Psoas muscle (tissue), 8 donors: ENCODE results near the gene PHF12. TPM values are rescaled to one million over a fixed set of nuclear protein-coding genes. Genes with fewer than 3 reads are reported as not detected.

Source experiments
- ATAC-seq, 4 donors: fragments of 200-7000 bp; cut with Tn5 transposase; one replicate each; pipeline ENCODE4 v1.9.1; 2020; ENCODE audit warnings: moderate library complexity in 3 of 4, mild to moderate bottlenecking in 2 of 4
- DNase-seq, 2 donors: peaks; one replicate each; pipeline ENCODE4 v3.0.0-alpha.2; 2020
- H3K27ac ChIP-seq: fragments of 200-600 bp; one replicate; pipeline ENCODE4 v1.8.0; 2022
- H3K27me3 ChIP-seq, 3 donors: fragments of 200-600 bp in 1 of 3; one replicate each; pipeline versions ENCODE4 v1.6.1 to v1.8.0; 2013 to 2022; ENCODE audit warnings: low read length in 2 of 3, mild to moderate bottlenecking in 2 of 3, moderate library complexity in 1 of 3; ENCODE audit not compliant: insufficient read depth in 3 of 3
- H3K36me3 ChIP-seq, 2 donors: fragments of 200-600 bp in 1 of 2; one replicate each; pipeline versions ENCODE4 v1.6.1 to v1.8.0; 2013 to 2022; ENCODE audit warnings: low read depth in 1 of 2, mild to moderate bottlenecking in 1 of 2, moderate library complexity in 1 of 2; ENCODE audit not compliant: insufficient read depth in 1 of 2
- H3K4me1 ChIP-seq: fragments of 200-600 bp; one replicate; pipeline ENCODE4 v1.8.0; 2022
- H3K4me3 ChIP-seq: fragments of 200-600 bp; one replicate; pipeline ENCODE4 v1.8.0; 2022; ENCODE audit warnings: mild to moderate bottlenecking
- H3K9me3 ChIP-seq: fragments of 200-600 bp; one replicate; pipeline ENCODE4 v1.8.0; 2022
- CTCF ChIP-seq: fragments of 200-600 bp; IDR thresholded peaks from one replicate; pipeline ENCODE4 v1.8.0; 2022; ENCODE audit warnings: antibody characterized with exemption
- WGBS, 3 donors: extraction: QIAGEN DNeasy Blood & Tissue Kit; methylation state at CpG; one replicate each; pipeline versions ENCODE4 v1.1.6 to v1.1.7; 2013; 5-methylcytosine and 5-hydroxymethylcytosine counted together
- intact Hi-C, 2 donors: fragments of 100-400 bp; cut with DNase I; formaldehyde crosslinking; loops; one replicate each; pipeline versions ENCODE4 v1.11.0 to v1.14.2; 2022
- long read RNA-seq, 2 donors: library from polyadenylated mRNA; unstranded; transcript quantifications; one replicate each; pipeline ENCODE4 v2.0.0, GENCODE V29; 2021
- polyA plus RNA-seq, 3 donors: library from polyadenylated mRNA; stranded (reverse); fragments of 200-250 nt; gene quantifications; one replicate each; pipeline ENCODE4 v1.2.3, GENCODE V29; 2013
- total RNA-seq, 4 donors: library from RNA; stranded (reverse); fragmentation: NEBNext Ultra II Directional in 2 of 4; extraction: Animal tissue kit (Norgen Biotek cat#: 25700) in 2 of 4; gene quantifications; one replicate each; pipeline versions ENCODE4 v1.2.1 to v1.2.4, GENCODE V29; 2021 to 2023
- donor health status: healthy with polysubstance abuse.
- donor health status: DM: no; HTN: no; CAD: no; lungs with moderate emphysema.
- donor health status: Bipolar disorder and iron deficiency.
- donor health status: healthy.
- donor health status: DM: yes; HTN: yes; CAD: no.
- donor health status: DM: no; HTN: no; CAD: no.
- donor health status: DM: no; HTN: no; CAD: no.
- donor health status: DM: yes; HTN: yes; CAD: no.

The PHF12 gene
- total RNA-seq (10 to 100 TPM; 22.3 to 28.6 (median 24.4) TPM), polyA plus RNA-seq (10 to 100 TPM in 1 of 3 donors, 1 to 10 TPM in 2; 7.3 to 12.1 (median 7.7) TPM)
- long read RNA-seq, donor 1, partial matches to known transcripts = 3 of 3 reads
- long read RNA-seq, donor 1, other reads (novel, unspliced or antisense) = 0 of 3 reads
- long read RNA-seq, donor 2, partial matches to known transcripts = 4 of 7 reads
- long read RNA-seq, donor 2, other reads (novel, unspliced or antisense) = 3 of 7 reads

- peaks cover 28% of the 10 kb centered on the region for H3K4me1 ChIP-seq
Observed at GRCh38 chr17:28951428-28951990, at the start of gene PHF12. Gene PHF12 (minus strand): TSS chr17:28951518. CDS start chr17:28950960, 558 bp downstream.

GRCh38 chr17:29000973-29001372, 49.7 kb upstream of the PHF12 start:
- ATAC-seq (no peak), DNase-seq (no peak)
- WGBS, 3 donors = 82 to 84% (median 84%) methylated on average over 5 of the region's 5 CpGs
- Histone ChIP-seq H3K27ac (no peak overlapping the region), H3K4me1 (no peaks in the 10 kb centered on the region), H3K36me3 (no peaks in the 10 kb centered on the region), H3K4me3 (no peak overlapping the region), H3K9me3 (no peaks in the 10 kb centered on the region), H3K27me3 (peaks cover 2 to 28% (median 10%) of the 10 kb centered on the region in 3 donors)
- no peak for TF ChIP-seq CTCF
- intact Hi-C loops = no loop called here

More at GRCh38 chr17:28951428-28951990, at the start of gene PHF12:
- ATAC-seq (peak; percentile 81 to 85 (median 83)), DNase-seq (peak; percentile 100)
- no peak for TF ChIP-seq CTCF
- no peaks in the 10 kb centered on the region for H3K36me3 ChIP-seq
- peak within 1 kb of the TSS; percentile 87 for H3K4me3 ChIP-seq
- H3K27me3 ChIP-seq = no peaks in the 10 kb centered on the region
- intact Hi-C loops = loop anchor here in 1 of 2 donors (5.0 kb wide), 1 partner anchor 614 kb away; the partner anchor contains the start of genes IFT20 and TNFAIP1
- H3K9me3 ChIP-seq = no peaks in the 10 kb centered on the region
- 0% methylated on average over 29 to 51 of the region's 51 CpGs for WGBS, 3 donors
- H3K27ac ChIP-seq = peak within 1 kb of the TSS; percentile 98

- WGBS, 3 donors = 49 to 54% (median 50%) methylated on average over 5 of the region's 5 CpGs
- DNase-seq (no peak), ATAC-seq (no peak)
- no peak for TF ChIP-seq CTCF
- Histone ChIP-seq H3K27ac (no peak overlapping the region), H3K9me3 (no peaks in the 10 kb centered on the region), H3K36me3 (no peaks in the 10 kb centered on the region), H3K4me3 (no peak overlapping the region), H3K27me3 (peaks cover 0 to 11% (median 4%) of the 10 kb centered on the region in 3 donors), H3K4me1 (no peaks in the 10 kb centered on the region)
- intact Hi-C loops = no loop called here
Observed at GRCh38 chr17:28999206-28999605, 47.9 kb upstream of the PHF12 start.

- no peaks in the 10 kb centered on the region for H3K36me3 ChIP-seq
- H3K27me3 ChIP-seq = peaks cover 0 to 4% (median 0%) of the 10 kb centered on the region in 3 donors
- ATAC-seq = no peak
- intact Hi-C loops = no loop called here
- no peaks in the 10 kb centered on the region for H3K4me1 ChIP-seq
- TF ChIP-seq CTCF = no peak
- 78 to 100% (median 94%) methylated on average over 1 of the region's 1 CpG for WGBS, 3 donors
- no peak overlapping the region for H3K27ac ChIP-seq
- H3K9me3 ChIP-seq = no peaks in the 10 kb centered on the region
- H3K4me3 ChIP-seq = no peak overlapping the region
- no peak for DNase-seq
Observed at GRCh38 chr17:28997806-28998205, 46.5 kb upstream of the PHF12 start.
